WTC11 (cell line): ENCODE measurements around the gene GRAMD1A. TPM values are rescaled to one million over a fixed set of nuclear protein-coding genes. Genes with fewer than 3 reads are reported as not detected.
A peak's percentile ranks its signal among the peaks of the same experiment; 100 is the strongest.
"Not testable (repeated sequence)": the region's sequence is repeated elsewhere in the genome, so short reads cannot be mapped to it uniquely, and the experiment has no call there.

ENCODE experiments used
- ATAC-seq: fragments of 200-7000 bp; cut with Tn5 transposase; 2 replicates; pipeline ENCODE4 v1.10.0; 2021; ENCODE audit warnings: mild to moderate bottlenecking, moderate library complexity
- CTCF ChIA-PET: fragments of 300-600 bp; sonication (Branson Sonifier 250); formaldehyde crosslinking; loops from one replicate; lab custom pipeline; 2021; ENCODE audit warnings: antibody characterized with exemption; lab: Charles Lee
- POLR2A ChIA-PET: fragments of 350-600 bp; sonication (Branson Sonifier 250); formaldehyde crosslinking; loops from one replicate; lab custom pipeline; 2021; ENCODE audit warnings: antibody characterized with exemption; lab: Charles Lee
- DNase-seq: peaks from one replicate; pipeline ENCODE4 v3.0.0; 2021; ENCODE audit warnings: low spot score
- H3K27ac Mint-ChIP-seq: 2 replicates; pipeline ENCODE4 v1.8.0; 2021; ENCODE audit warnings: mixed read lengths
- H3K27me3 Mint-ChIP-seq: 2 replicates; pipeline ENCODE4 v1.8.0; 2021; ENCODE audit warnings: low read depth, mild to moderate bottlenecking, moderate library complexity, mixed read lengths
- H3K36me3 Mint-ChIP-seq: 2 replicates; pipeline ENCODE4 v1.8.0; 2021; ENCODE audit warnings: mixed read lengths
- H3K4me1 Mint-ChIP-seq: 2 replicates; pipeline ENCODE4 v1.8.0; 2022; ENCODE audit warnings: mixed read lengths
- H3K4me3 Mint-ChIP-seq: 2 replicates; pipeline ENCODE4 v1.8.0; 2021; ENCODE audit warnings: mild to moderate bottlenecking, moderate library complexity, mixed read lengths
- H3K9me3 Mint-ChIP-seq: 2 replicates; pipeline ENCODE4 v1.8.0; 2021; ENCODE audit warnings: mixed read lengths
- ESRRA ChIP-seq: sonication (generic); formaldehyde crosslinking; IDR thresholded peaks from 2 replicates; pipeline ENCODE4 v1.8.1; 2022; ENCODE audit warnings: mild to moderate bottlenecking, missing genetic modification reagents, borderline replicate concordance
- FOXJ3 ChIP-seq: sonication (generic); formaldehyde crosslinking; IDR thresholded peaks from 2 replicates; pipeline ENCODE4 v1.9.0; 2021; ENCODE audit warnings: missing genetic modification reagents, mild to moderate bottlenecking, borderline replicate concordance
- GABPB1 ChIP-seq: sonication (generic); formaldehyde crosslinking; IDR thresholded peaks from 2 replicates; pipeline ENCODE4 v1.8.1; 2023; ENCODE audit warnings: mild to moderate bottlenecking, missing genetic modification reagents
- HMGA2 ChIP-seq: fragments of 250-450 bp; sonication (Bioruptor Pico); IDR thresholded peaks from 2 replicates; pipeline ENCODE4 v1.4.0; 2021; ENCODE audit warnings: mild to moderate bottlenecking, moderate library complexity
- KAT7 ChIP-seq: sonication (generic); formaldehyde crosslinking; IDR thresholded peaks from 2 replicates; pipeline ENCODE4 v1.8.1; 2023; ENCODE audit warnings: missing genetic modification reagents, mild to moderate bottlenecking, borderline replicate concordance
- MYBL2 ChIP-seq: sonication (generic); formaldehyde crosslinking; IDR thresholded peaks from 2 replicates; pipeline ENCODE4 v1.8.1; 2023; ENCODE audit warnings: mild to moderate bottlenecking, moderate library complexity, missing genetic modification reagents
- NFE2L1 ChIP-seq: sonication (generic); formaldehyde crosslinking; IDR thresholded peaks from 2 replicates; pipeline ENCODE4 v1.8.1; 2023; ENCODE audit warnings: missing genetic modification reagents
- NR3C1 ChIP-seq: sonication (generic); formaldehyde crosslinking; conservative IDR thresholded peaks from 2 replicates; pipeline ENCODE4 v1.8.1; 2023; ENCODE audit warnings: low read depth, mild to moderate bottlenecking, missing genetic modification reagents
- OVOL2 ChIP-seq: fragments of 250-450 bp; sonication (Bioruptor Pico); IDR thresholded peaks from 2 replicates; pipeline ENCODE4 v1.9.0; 2021; ENCODE audit warnings: mild to moderate bottlenecking, borderline replicate concordance
- TCF7 ChIP-seq: sonication (generic); formaldehyde crosslinking; IDR thresholded peaks from 2 replicates; pipeline ENCODE4 v1.8.0; 2022; ENCODE audit warnings: mild to moderate bottlenecking, low read depth, missing genetic modification reagents, moderate library complexity
- ZNF138 ChIP-seq: sonication (generic); formaldehyde crosslinking; conservative IDR thresholded peaks from 2 replicates; pipeline ENCODE4 v1.8.1; 2022; ENCODE audit warnings: mild to moderate bottlenecking, moderate library complexity, missing genetic modification reagents
- ZNF219 ChIP-seq: sonication (generic); formaldehyde crosslinking; IDR thresholded peaks from 2 replicates; pipeline ENCODE4 v1.8.0; 2023; ENCODE audit warnings: missing genetic modification reagents, mild to moderate bottlenecking, borderline replicate concordance
- ZNF671 ChIP-seq: fragments of 250-450 bp; sonication (Bioruptor Pico); IDR thresholded peaks from 2 replicates; pipeline ENCODE4 v1.8.0; 2021; ENCODE audit warnings: mild to moderate bottlenecking
- total RNA-seq: library from RNA; stranded (reverse); gene quantifications from 3 replicates; pipeline ENCODE4 v1.2.3, GENCODE V29; 2021

Gene GRAMD1A
- total RNA-seq, 1 experiment from 2014 or later: 389 TPM

GRCh38 chr19:35004517-35005255, 4.6 kb downstream of the GRAMD1A start:
- Mint-ChIP-seq H3K36me3 (peaks cover 49% of the 10 kb centered on the region), H3K27me3 (no peaks in the 10 kb centered on the region), H3K27ac (peak overlapping the region; percentile 94), H3K4me3 (peak overlapping the region; percentile 31), H3K9me3 (no peaks in the 10 kb centered on the region)
- POLR2A ChIA-PET: no interaction called here
- CTCF ChIA-PET: interaction anchor here (1.7 kb wide), 1 partner anchor 8 kb away, joined by 6 read pairs; no protein-coding TSS in a partner anchor
- DNase-seq: no peak
- TF ChIP-seq HMGA2 (CRISPR knock-in tag) (no peak), NR3C1 (0 out of 2 replicates have a peak, but pooled peaks have one; percentile 34)
- TF ChIP-seq, all 79 proteins: peak for 1
- H3K4me1 Mint-ChIP-seq: peaks cover 43% of the 10 kb centered on the region
- ATAC-seq: no peak

GRCh38 chr19:35005256-35005977, 5.3 kb downstream of the GRAMD1A start:
- Mint-ChIP-seq H3K27ac (peak overlapping the region; percentile 72; the same call in 1 of the 2 replicates), H3K36me3 (peaks cover 53% of the 10 kb centered on the region), H3K4me3 (no peak overlapping the region), H3K27me3 (no peaks in the 10 kb centered on the region), H3K9me3 (no peaks in the 10 kb centered on the region), H3K4me1 (peaks cover 43% of the 10 kb centered on the region)
- no peak for TF ChIP-seq ZNF138 (CRISPR knock-in tag)
- TF ChIP-seq ESRRA: no peak
- 0 out of 2 replicates have a peak, but pooled peaks have one; percentile 52 for TF ChIP-seq ZNF671
- ATAC-seq (no peak), DNase-seq (no peak)
- ChIA-PET CTCF (no interaction called here), POLR2A (no interaction called here)

GRCh38 chr19:35006007-35006341, 5.9 kb downstream of the GRAMD1A start:
- ATAC-seq, CTCF ChIA-PET, H3K4me3 Mint-ChIP-seq, DNase-seq, H3K27me3 Mint-ChIP-seq, POLR2A ChIA-PET, H3K9me3 Mint-ChIP-seq: not testable (repeated sequence)
- peak overlapping the region; percentile 72; the same call in 1 of the 2 replicates for H3K27ac Mint-ChIP-seq
- H3K36me3 Mint-ChIP-seq: peaks cover 57% of the 10 kb centered on the region
- H3K4me1 Mint-ChIP-seq: peaks cover 43% of the 10 kb centered on the region

- H3K4me3 Mint-ChIP-seq: no peak overlapping the region
- DNase-seq (no peak), ATAC-seq (no peak)
- CTCF ChIA-PET: interaction anchor here (0.8 to 1.0 kb wide), 2 partner anchors 34 to 38 kb away, joined by 3 read pairs; no protein-coding TSS in a partner anchor
- no peaks in the 10 kb centered on the region for H3K9me3 Mint-ChIP-seq
- POLR2A ChIA-PET: no interaction called here
- TF ChIP-seq NFE2L1 (no peak), GABPB1 (CRISPR knock-in tag) (0 out of 2 replicates have a peak, but pooled peaks have one; percentile 31), FOXJ3 (CRISPR knock-in tag) (no peak), TCF7 (no peak), KAT7 (no peak)
- H3K27ac Mint-ChIP-seq: peak overlapping the region; percentile 71
- H3K36me3 Mint-ChIP-seq: peaks cover 59% of the 10 kb centered on the region
- no peaks in the 10 kb centered on the region for H3K27me3 Mint-ChIP-seq
- peaks cover 43% of the 10 kb centered on the region for H3K4me1 Mint-ChIP-seq
These were observed 6.3 kb downstream of the GRAMD1A start for GRCh38 chr19:35006342-35006998.

GRCh38 chr19:35006999-35007365, 6.9 kb downstream of the GRAMD1A start:
- Mint-ChIP-seq H3K36me3 (peaks cover 61% of the 10 kb centered on the region), H3K4me3 (no peak overlapping the region), H3K4me1 (peaks cover 38% of the 10 kb centered on the region), H3K27ac (peak overlapping the region; percentile 71), H3K9me3 (no peaks in the 10 kb centered on the region), H3K27me3 (no peaks in the 10 kb centered on the region)
- ChIA-PET POLR2A (no interaction called here), CTCF (interaction anchor here (0.8 to 1.0 kb wide), 2 partner anchors 34 to 37 kb away, joined by 3 read pairs; no protein-coding TSS in a partner anchor)
- TF ChIP-seq OVOL2 (CRISPR knock-in tag): no peak
- no peak for TF ChIP-seq ZNF219 (CRISPR knock-in tag)
- TF ChIP-seq MYBL2 (CRISPR knock-in tag): no peak
- DNase-seq (no peak), ATAC-seq (no peak)
